WTC11 (cell line): Measurements from ENCODE around the gene EXOC6. TPM values are rescaled to one million over a fixed set of nuclear protein-coding genes. Genes with fewer than 3 reads are reported as not detected.
A peak's percentile ranks its signal among the peaks of the same experiment; 100 is the strongest.

Experiments used
- ATAC-seq: fragments of 200-7000 bp; cut with Tn5 transposase; 2 replicates; pipeline ENCODE4 v1.10.0; 2021; ENCODE audit warnings: mild to moderate bottlenecking, moderate library complexity
- CTCF ChIA-PET: fragments of 300-600 bp; sonication (Branson Sonifier 250); formaldehyde crosslinking; loops from one replicate; lab custom pipeline; 2021; ENCODE audit warnings: antibody characterized with exemption; lab: Charles Lee
- POLR2A ChIA-PET: fragments of 350-600 bp; sonication (Branson Sonifier 250); formaldehyde crosslinking; loops from one replicate; lab custom pipeline; 2021; ENCODE audit warnings: antibody characterized with exemption; lab: Charles Lee
- DNase-seq: peaks from one replicate; pipeline ENCODE4 v3.0.0; 2021; ENCODE audit warnings: low spot score
- H3K27ac Mint-ChIP-seq: 2 replicates; pipeline ENCODE4 v1.8.0; 2021; ENCODE audit warnings: mixed read lengths
- H3K27me3 Mint-ChIP-seq: 2 replicates; pipeline ENCODE4 v1.8.0; 2021; ENCODE audit warnings: low read depth, mild to moderate bottlenecking, moderate library complexity, mixed read lengths
- H3K36me3 Mint-ChIP-seq: 2 replicates; pipeline ENCODE4 v1.8.0; 2021; ENCODE audit warnings: mixed read lengths
- H3K4me1 Mint-ChIP-seq: 2 replicates; pipeline ENCODE4 v1.8.0; 2022; ENCODE audit warnings: mixed read lengths
- H3K4me3 Mint-ChIP-seq: 2 replicates; pipeline ENCODE4 v1.8.0; 2021; ENCODE audit warnings: mild to moderate bottlenecking, moderate library complexity, mixed read lengths
- H3K9me3 Mint-ChIP-seq: 2 replicates; pipeline ENCODE4 v1.8.0; 2021; ENCODE audit warnings: mixed read lengths
- GABPB1 ChIP-seq: sonication (generic); formaldehyde crosslinking; IDR thresholded peaks from 2 replicates; pipeline ENCODE4 v1.8.1; 2023; ENCODE audit warnings: mild to moderate bottlenecking, missing genetic modification reagents
- MXD4 ChIP-seq: fragments of 250-450 bp; sonication (Bioruptor Pico); IDR thresholded peaks from 2 replicates; pipeline ENCODE4 v1.8.0; 2021; ENCODE audit warnings: mild to moderate bottlenecking, moderate library complexity, borderline replicate concordance
- TP53 ChIP-seq: sonication (generic); formaldehyde crosslinking; IDR thresholded peaks from 2 replicates; pipeline ENCODE4 v1.8.1; 2023; ENCODE audit warnings: mild to moderate bottlenecking, missing genetic modification reagents
- ZNF425 ChIP-seq: fragments of 250-450 bp; sonication (Bioruptor Pico); conservative IDR thresholded peaks from 2 replicates; pipeline ENCODE4 v1.9.0; 2021; ENCODE audit warnings: mild to moderate bottlenecking
- ZSCAN18 ChIP-seq: fragments of 250-450 bp; sonication (Bioruptor Pico); IDR thresholded peaks from 2 replicates; pipeline ENCODE4 v2.1.2; 2022; ENCODE audit warnings: mild to moderate bottlenecking, moderate library complexity
- total RNA-seq: library from RNA; stranded (reverse); gene quantifications from 3 replicates; pipeline ENCODE4 v1.2.3, GENCODE V29; 2021

Gene EXOC6
- total RNA-seq, 1 experiment from 2014 or later = 5.0 TPM

GRCh38 chr10:93103953-93104352 is 255.6 kb downstream of the EXOC6 start (continued):
- TF ChIP-seq ZSCAN18 (CRISPR knock-in tag) (no peak), TP53 (CRISPR knock-in tag) (no peak), MXD4 (no peak)

- H3K27ac Mint-ChIP-seq = no peak overlapping the region
- H3K4me1 Mint-ChIP-seq = peaks cover 17% of the 10 kb centered on the region
- no peaks in the 10 kb centered on the region for H3K27me3 Mint-ChIP-seq
- ATAC-seq (no peak), DNase-seq (no peak)
- H3K4me3 Mint-ChIP-seq = no peak overlapping the region
- peaks cover 4% of the 10 kb centered on the region; the same call in 1 of the 2 replicates for H3K36me3 Mint-ChIP-seq
- CTCF ChIA-PET = interaction anchor here (1.1 to 1.6 kb wide), 2 partner anchors 9 to 246 kb away, joined by 4 to 14 read pairs; no protein-coding TSS in a partner anchor
- H3K9me3 Mint-ChIP-seq = peaks cover 17% of the 10 kb centered on the region
- POLR2A ChIA-PET = no interaction called here
- no peak for TF ChIP-seq ZNF425
- peak; percentile 98 for TF ChIP-seq GABPB1 (CRISPR knock-in tag)
Observed at GRCh38 chr10:93106631-93107072, 258.3 kb downstream of the EXOC6 start.

Other genes starting within 250 kb of the EXOC6 start
- 4.5 to 4.8 TPM (median 4.8 TPM) in 3 replicates for gene HHEX, start 158.6 kb upstream of the EXOC6 start, total RNA-seq
- gene CYP26C1, start 212.3 kb downstream of the EXOC6 start, total RNA-seq = 0.07 to 0.11 TPM (median 0.11 TPM) in 3 replicates
- 2.1 to 3.4 TPM (median 3.1 TPM) in 3 replicates for gene CYP26A1, start 225.4 kb downstream of the EXOC6 start, total RNA-seq